ENCODE results near the gene HNRNPUL1.
A peak's percentile ranks its signal among the peaks of the same experiment; 100 is the strongest.
"Not testable (repeated sequence)": the region's sequence is repeated elsewhere in the genome, so short reads cannot be mapped to it uniquely, and the experiment has no call there.

The HNRNPUL1 gene

GRCh38 chr19:41288673-41289530 lies 24.7 kb downstream of the HNRNPUL1 start:
- no peaks in the 10 kb centered on the region for H3K9me3 ChIP-seq (ENCODE audit: control insufficient read depth, low read length)

GRCh38 chr19:41289814-41290213 lies 25.6 kb downstream of the HNRNPUL1 start:
- not testable (repeated sequence) for H3K4me3 ChIP-seq (ENCODE audit: extremely low read depth, insufficient read depth, low read length, poor library complexity, severe bottlenecking); H3K4me1 ChIP-seq (ENCODE audit: control insufficient read depth, insufficient read depth, low read length, poor library complexity, severe bottlenecking); H3K27ac ChIP-seq (ENCODE audit: low read depth, low read length, severe bottlenecking); H3K9me3 ChIP-seq (ENCODE audit: control insufficient read depth, low read length)
- H3K36me3 ChIP-seq (ENCODE audit: control insufficient read depth, insufficient read depth, low read length) = peaks cover 99% of the 10 kb centered on the region
- WGBS, 2 experiments (ENCODE audit: insufficient coverage in 2 of 2) = 95 to 98% methylated on average over 6 to 7 of the region's 8 CpGs

More at GRCh38 chr19:41288673-41289530, 24.7 kb downstream of the HNRNPUL1 start:
- Histone ChIP-seq H3K36me3 (ENCODE audit: control insufficient read depth, insufficient read depth, low read length) (peaks cover 99% of the 10 kb centered on the region), H3K27ac (ENCODE audit: low read depth, low read length, severe bottlenecking) (no peak overlapping the region), H3K4me1 (ENCODE audit: control insufficient read depth, insufficient read depth, low read length, poor library complexity, severe bottlenecking) (no peaks in the 10 kb centered on the region), H3K4me3 (ENCODE audit: extremely low read depth, insufficient read depth, low read length, poor library complexity, severe bottlenecking) (no peak overlapping the region)
- WGBS, 2 experiments (ENCODE audit: insufficient coverage in 2 of 2) = 100% methylated on average over 2 of the region's 3 CpGs; no CpG with 5 or more reads in 1 of the 2 experiments

- H3K9me3 ChIP-seq (ENCODE audit: control insufficient read depth, low read length) = no peaks in the 10 kb centered on the region
- WGBS, 2 experiments (ENCODE audit: insufficient coverage in 2 of 2) = 95 to 98% methylated on average over 9 of the region's 10 CpGs
- peaks cover 14% of the 10 kb centered on the region for H3K4me1 ChIP-seq (ENCODE audit: control insufficient read depth, insufficient read depth, low read length, poor library complexity, severe bottlenecking)
- H3K27ac ChIP-seq (ENCODE audit: low read depth, low read length, severe bottlenecking) = no peak overlapping the region
- peaks cover 100% of the 10 kb centered on the region for H3K36me3 ChIP-seq (ENCODE audit: control insufficient read depth, insufficient read depth, low read length)
- no peak overlapping the region for H3K4me3 ChIP-seq (ENCODE audit: extremely low read depth, insufficient read depth, low read length, poor library complexity, severe bottlenecking)
Observed at GRCh38 chr19:41294393-41294792, 30.2 kb downstream of the HNRNPUL1 start.

GRCh38 chr19:41295499-41295898 lies 31.3 kb downstream of the HNRNPUL1 start:
- 91 to 92% methylated on average over 5 to 6 of the region's 6 CpGs for whole genome bisulfite sequencing, 2 experiments (ENCODE audit: insufficient coverage in 2 of 2)
- Histone ChIP-seq H3K36me3 (ENCODE audit: control insufficient read depth, insufficient read depth, low read length) (peaks cover 100% of the 10 kb centered on the region), H3K4me1 (ENCODE audit: control insufficient read depth, insufficient read depth, low read length, poor library complexity, severe bottlenecking) (peaks cover 14% of the 10 kb centered on the region), H3K27ac (ENCODE audit: low read depth, low read length, severe bottlenecking) (no peak overlapping the region), H3K9me3 (ENCODE audit: control insufficient read depth, low read length) (no peaks in the 10 kb centered on the region), H3K4me3 (ENCODE audit: extremely low read depth, insufficient read depth, low read length, poor library complexity, severe bottlenecking) (no peak overlapping the region)

- H3K4me1 ChIP-seq (ENCODE audit: control insufficient read depth, insufficient read depth, low read length, poor library complexity, severe bottlenecking) = peaks cover 14% of the 10 kb centered on the region
- 80 to 100% methylated on average over 1 of the region's 2 CpGs for WGBS, 2 experiments (ENCODE audit: insufficient coverage in 2 of 2)
- H3K4me3 ChIP-seq (ENCODE audit: extremely low read depth, insufficient read depth, low read length, poor library complexity, severe bottlenecking) = no peak overlapping the region
- H3K27ac ChIP-seq (ENCODE audit: low read depth, low read length, severe bottlenecking) = peak overlapping the region; percentile 91
- H3K36me3 ChIP-seq (ENCODE audit: control insufficient read depth, insufficient read depth, low read length) = peaks cover 100% of the 10 kb centered on the region
- no peaks in the 10 kb centered on the region for H3K9me3 ChIP-seq (ENCODE audit: control insufficient read depth, low read length)
Observed at GRCh38 chr19:41296433-41296871, 32.3 kb downstream of the HNRNPUL1 start.

DNA sequence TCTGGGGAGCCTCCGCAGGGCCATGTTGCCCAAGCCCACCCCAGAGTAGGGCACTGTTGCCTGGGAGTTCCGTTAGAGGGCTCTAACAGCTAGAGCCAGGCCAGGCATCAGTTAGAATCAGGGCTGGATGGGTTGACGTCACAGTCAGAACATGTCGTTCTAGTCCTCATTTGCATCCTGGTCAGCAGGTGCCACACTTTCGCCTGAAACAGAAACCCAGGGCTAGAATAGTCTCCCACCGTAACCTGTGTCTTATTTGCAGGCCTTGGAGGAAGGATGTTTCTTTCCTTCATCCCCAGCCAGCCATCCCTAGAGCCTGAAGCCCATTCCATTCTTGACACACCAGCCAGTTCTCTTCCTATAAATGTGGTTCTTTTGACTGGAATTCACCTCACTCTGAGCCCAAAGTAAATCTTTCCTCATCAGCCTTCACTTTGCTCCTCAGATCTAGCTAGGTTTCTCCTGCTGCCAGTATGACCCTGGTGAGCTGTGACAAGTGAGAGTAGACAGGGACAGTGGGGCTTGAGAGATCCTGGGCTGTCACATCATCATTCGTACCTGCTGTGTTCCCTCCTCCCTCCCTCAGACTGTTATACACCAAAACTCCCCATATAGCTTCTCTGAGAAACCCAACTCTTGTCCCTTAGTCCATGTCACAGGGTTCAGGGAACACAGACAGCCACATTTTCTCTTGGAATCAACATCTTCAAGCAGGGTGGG lies 33.6 kb downstream of the HNRNPUL1 start:
- peaks cover 100% of the 10 kb centered on the region for H3K36me3 ChIP-seq (ENCODE audit: control insufficient read depth, insufficient read depth, low read length)
- H3K9me3 ChIP-seq (ENCODE audit: control insufficient read depth, low read length) = no peaks in the 10 kb centered on the region
- peak overlapping the region; percentile 91 for H3K27ac ChIP-seq (ENCODE audit: low read depth, low read length, severe bottlenecking)
- WGBS, 2 experiments (ENCODE audit: insufficient coverage in 2 of 2) = 91 to 94% methylated on average over 5 to 6 of the region's 7 CpGs
- H3K4me3 ChIP-seq (ENCODE audit: extremely low read depth, insufficient read depth, low read length, poor library complexity, severe bottlenecking) = no peak overlapping the region
- peaks cover 14% of the 10 kb centered on the region for H3K4me1 ChIP-seq (ENCODE audit: control insufficient read depth, insufficient read depth, low read length, poor library complexity, severe bottlenecking)

GRCh38 chr19:41298348-41298964 lies 34.3 kb downstream of the HNRNPUL1 start:
- no peaks in the 10 kb centered on the region for H3K9me3 ChIP-seq (ENCODE audit: control insufficient read depth, low read length)
- no peak overlapping the region for H3K4me3 ChIP-seq (ENCODE audit: extremely low read depth, insufficient read depth, low read length, poor library complexity, severe bottlenecking)
- peaks cover 100% of the 10 kb centered on the region for H3K36me3 ChIP-seq (ENCODE audit: control insufficient read depth, insufficient read depth, low read length)
- H3K4me1 ChIP-seq (ENCODE audit: control insufficient read depth, insufficient read depth, low read length, poor library complexity, severe bottlenecking) = peaks cover 14% of the 10 kb centered on the region
- peak overlapping the region; percentile 91 for H3K27ac ChIP-seq (ENCODE audit: low read depth, low read length, severe bottlenecking)
- WGBS, 2 experiments (ENCODE audit: insufficient coverage in 2 of 2) = 81 to 88% methylated on average over 1 to 2 of the region's 4 CpGs

GRCh38 chr19:41299046-41299754 lies 35.0 kb downstream of the HNRNPUL1 start:
- Histone ChIP-seq H3K27ac (ENCODE audit: low read depth, low read length, severe bottlenecking) (peak overlapping the region; percentile 91), H3K36me3 (ENCODE audit: control insufficient read depth, insufficient read depth, low read length) (peaks cover 100% of the 10 kb centered on the region), H3K9me3 (ENCODE audit: control insufficient read depth, low read length) (no peaks in the 10 kb centered on the region), H3K4me1 (ENCODE audit: control insufficient read depth, insufficient read depth, low read length, poor library complexity, severe bottlenecking) (peaks cover 14% of the 10 kb centered on the region), H3K4me3 (ENCODE audit: extremely low read depth, insufficient read depth, low read length, poor library complexity, severe bottlenecking) (no peak overlapping the region)
- WGBS, 2 experiments (ENCODE audit: insufficient coverage in 2 of 2) = 93 to 96% methylated on average over 7 to 9 of the region's 10 CpGs

DNA sequence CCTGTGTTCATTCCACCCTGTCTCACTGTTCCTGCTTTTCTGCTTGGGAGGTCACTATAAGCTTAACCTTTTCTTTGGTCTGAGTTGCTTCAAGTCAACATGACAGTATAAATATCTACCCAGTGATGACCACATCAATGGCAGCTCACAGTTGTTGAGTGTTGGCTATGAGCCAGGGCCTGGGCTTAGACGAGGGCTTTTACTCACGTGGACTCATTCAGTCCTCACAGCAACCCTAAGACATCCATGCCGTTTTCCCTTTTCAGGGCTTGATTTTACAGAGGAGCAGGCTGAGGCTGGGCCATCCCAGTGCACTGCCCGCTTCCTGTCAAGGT lies 35.5 kb downstream of the HNRNPUL1 start:
- Histone ChIP-seq H3K36me3 (ENCODE audit: control insufficient read depth, insufficient read depth, low read length) (peaks cover 100% of the 10 kb centered on the region), H3K9me3 (ENCODE audit: control insufficient read depth, low read length) (no peaks in the 10 kb centered on the region), H3K4me1 (ENCODE audit: control insufficient read depth, insufficient read depth, low read length, poor library complexity, severe bottlenecking) (peaks cover 14% of the 10 kb centered on the region), H3K4me3 (ENCODE audit: extremely low read depth, insufficient read depth, low read length, poor library complexity, severe bottlenecking) (no peak overlapping the region), H3K27ac (ENCODE audit: low read depth, low read length, severe bottlenecking) (peak overlapping the region; percentile 91)
- WGBS, 2 experiments (ENCODE audit: insufficient coverage in 2 of 2) = 95 to 98% methylated on average over 4 of the region's 4 CpGs

DNA sequence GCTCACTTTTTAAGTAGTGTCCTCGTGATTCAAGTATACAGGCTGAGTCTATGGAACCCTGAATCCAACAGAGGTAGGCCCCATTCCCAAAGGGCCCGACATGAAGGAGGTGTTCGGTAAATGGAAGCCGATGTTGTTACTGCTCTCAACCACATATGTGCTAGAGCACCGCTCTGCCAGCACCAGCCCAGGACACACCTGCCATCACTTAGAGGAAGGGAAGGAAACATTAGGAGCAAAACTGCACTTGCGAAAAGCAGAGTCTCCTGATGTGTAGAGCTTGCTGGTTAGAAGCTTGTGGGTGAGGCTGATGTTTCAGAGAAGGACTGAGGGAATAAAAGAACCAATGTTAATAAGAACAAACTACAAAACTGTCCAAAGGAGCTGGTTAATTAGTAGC lies 36.4 kb downstream of the HNRNPUL1 start:
- peaks cover 14% of the 10 kb centered on the region for H3K4me1 ChIP-seq (ENCODE audit: control insufficient read depth, insufficient read depth, low read length, poor library complexity, severe bottlenecking)
- no peak overlapping the region for H3K27ac ChIP-seq (ENCODE audit: low read depth, low read length, severe bottlenecking)
- whole genome bisulfite sequencing, 2 experiments (ENCODE audit: insufficient coverage in 2 of 2) = 100% methylated on average over 4 to 5 of the region's 6 CpGs
- no peak overlapping the region for H3K4me3 ChIP-seq (ENCODE audit: extremely low read depth, insufficient read depth, low read length, poor library complexity, severe bottlenecking)
- no peaks in the 10 kb centered on the region for H3K9me3 ChIP-seq (ENCODE audit: control insufficient read depth, low read length)
- H3K36me3 ChIP-seq (ENCODE audit: control insufficient read depth, insufficient read depth, low read length) = peaks cover 100% of the 10 kb centered on the region
